ENCODE measurements around the gene PPAT.

GRCh38 chr4:56400560-56400959 lies 34.9 kb downstream of the PPAT start:
- TF ChIP-seq CTCF (IDR thresholded peaks at IDR 0.05) (no peak), POLR2AphosphoS5 (IDR thresholded peaks at IDR 0.05) (no peak), POLR2A (IDR thresholded peaks at IDR 0.05) (no peak), EP300 (IDR thresholded peaks at IDR 0.05; ENCODE audit: low read depth) (no peak)
